ENCODE results near the gene ERBIN.

- no peak for TF ChIP-seq CTCF (IDR thresholded peaks at IDR 0.05; ENCODE audit: insufficient read depth, low read length, poor library complexity, severe bottlenecking)
- TF ChIP-seq EZH2phosphoT487 (conservative IDR thresholded peaks at IDR 0.05; ENCODE audit: low read length): no peak
Measured at GRCh38 chr5:65913519-65913918, 12.9 kb upstream of the ERBIN start.
